Thoracic aorta (tissue), 2 donors: ENCODE measurements around the gene KCNQ2. TPM values are rescaled to one million over a fixed set of nuclear protein-coding genes. Genes with fewer than 3 reads are reported as not detected.

Experiments used
- ATAC-seq: fragments of 150-250 bp; one replicate; pipeline ENCODE4 v1.8.0; 2017; ENCODE audit warnings: low read depth; ENCODE audit not compliant: insufficient number of reproducible peaks, low FRiP score
- DNase-seq: peaks from one replicate; pipeline ENCODE4 v3.0.0-alpha.2; 2020; ENCODE audit warnings: low spot score
- H3K27ac ChIP-seq, 2 donors: fragments of 200-600 bp; sonication (generic); 1 replicate in 1 of 2; 2 replicates in 1 of 2; pipeline ENCODE4 v1.5.1; 2016; ENCODE audit warnings: mild to moderate bottlenecking in 2 of 2, moderate library complexity in 2 of 2
- H3K27me3 ChIP-seq: fragments of 200-600 bp; sonication (generic); replicated peaks from 2 replicates; pipeline ENCODE4 v1.6.0; 2016; ENCODE audit warnings: mild to moderate bottlenecking; ENCODE audit not compliant: insufficient read depth
- H3K36me3 ChIP-seq: fragments of 200-600 bp; sonication (generic); one replicate; pipeline ENCODE4 v1.5.1; 2016
- H3K4me1 ChIP-seq, 2 donors: fragments of 200-600 bp; sonication (generic); 1 replicate in 1 of 2; 2 replicates in 1 of 2; pipeline versions ENCODE4 v1.5.1 to v1.6.0; 2016; ENCODE audit warnings: low read depth in 2 of 2, mild to moderate bottlenecking in 1 of 2; ENCODE audit not compliant: control insufficient read depth in 1 of 2
- H3K4me3 ChIP-seq: fragments of 200-600 bp; sonication (generic); 2 replicates; pipeline ENCODE4 v1.5.1; 2016; ENCODE audit warnings: mild to moderate bottlenecking
- H3K9me3 ChIP-seq: fragments of 200-600 bp; sonication (generic); 2 replicates; pipeline ENCODE4 v1.5.1; 2016
- CTCF ChIP-seq: fragments of 200-600 bp; sonication (generic); IDR thresholded peaks from one replicate; pipeline ENCODE4 v1.5.1; 2019; ENCODE audit warnings: antibody characterized with exemption
- total RNA-seq, 2 donors: library from RNA; depleted of rRNA; stranded (reverse); fragments of >200 nt; gene quantifications; one replicate each; pipeline versions ENCODE4 v1.1.0 to v1.2.3, GENCODE V29; 2016

Gene KCNQ2
- total RNA-seq, 2 donors from 2014 or later: not detected

- ATAC-seq: no peak
- no peak for DNase-seq
- Histone ChIP-seq H3K27me3 (no peaks in the 10 kb centered on the region), H3K36me3 (no peaks in the 10 kb centered on the region), H3K4me3 (no peak overlapping the region), H3K4me1 (no peaks in the 10 kb centered on the region), H3K9me3 (no peaks in the 10 kb centered on the region), H3K27ac (no peak overlapping the region)
- TF ChIP-seq CTCF: no peak
Measured at GRCh38 chr20:63505281-63505680, 32.8 kb upstream of the KCNQ2 start.

DNA sequence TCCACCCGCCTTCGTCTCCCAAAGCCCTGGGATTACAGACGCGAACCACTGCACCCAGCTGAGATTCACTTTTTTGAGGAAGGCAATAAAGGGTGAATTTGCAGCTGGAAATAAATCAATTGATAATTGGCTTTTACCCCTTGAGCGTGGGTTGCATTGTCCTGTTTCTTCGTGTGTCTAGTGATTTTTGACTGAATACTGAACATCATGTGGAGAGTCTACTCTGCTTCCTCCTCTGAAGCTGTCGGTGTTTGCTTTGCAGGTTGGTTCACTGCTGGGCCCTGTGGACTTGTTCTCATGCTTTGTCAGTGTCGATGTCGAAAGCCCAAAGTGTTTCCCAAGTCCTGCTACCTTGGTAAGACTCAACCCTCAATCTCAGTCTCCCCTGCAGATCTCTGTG, 32.2 kb upstream of the KCNQ2 start:
- no peaks in the 10 kb centered on the region for H3K27me3 ChIP-seq
- H3K36me3 ChIP-seq: no peaks in the 10 kb centered on the region
- no peak for TF ChIP-seq CTCF
- H3K9me3 ChIP-seq: no peaks in the 10 kb centered on the region
- no peak for ATAC-seq
- no peak for DNase-seq
- no peak overlapping the region for H3K4me3 ChIP-seq
- H3K27ac ChIP-seq: no peak overlapping the region
- peaks cover 0 to under 1% of the 10 kb centered on the region in 2 donors for H3K4me1 ChIP-seq

- no peaks in the 10 kb centered on the region for H3K27me3 ChIP-seq
- ATAC-seq: no peak
Measured at GRCh38 chr20:63503524-63503923, 31.1 kb upstream of the KCNQ2 start.

GRCh38 chr20:63502671-63503172, 30.3 kb upstream of the KCNQ2 start:
- Histone ChIP-seq H3K27ac (no peak overlapping the region), H3K4me1 (peaks cover 5 to 11% of the 10 kb centered on the region in 2 donors), H3K27me3 (no peaks in the 10 kb centered on the region), H3K9me3 (no peaks in the 10 kb centered on the region), H3K4me3 (no peak overlapping the region), H3K36me3 (no peaks in the 10 kb centered on the region)
- no peak for DNase-seq
- ATAC-seq: no peak
- no peak for TF ChIP-seq CTCF

More at GRCh38 chr20:63503524-63503923, 31.1 kb upstream of the KCNQ2 start:
- H3K4me3 ChIP-seq: no peak overlapping the region
- DNase-seq: no peak
- peaks cover 0 to 5% of the 10 kb centered on the region in 2 donors for H3K4me1 ChIP-seq
- no peak overlapping the region for H3K27ac ChIP-seq
- no peak for TF ChIP-seq CTCF
- H3K36me3 ChIP-seq: no peaks in the 10 kb centered on the region
- H3K9me3 ChIP-seq: no peaks in the 10 kb centered on the region

DNA sequence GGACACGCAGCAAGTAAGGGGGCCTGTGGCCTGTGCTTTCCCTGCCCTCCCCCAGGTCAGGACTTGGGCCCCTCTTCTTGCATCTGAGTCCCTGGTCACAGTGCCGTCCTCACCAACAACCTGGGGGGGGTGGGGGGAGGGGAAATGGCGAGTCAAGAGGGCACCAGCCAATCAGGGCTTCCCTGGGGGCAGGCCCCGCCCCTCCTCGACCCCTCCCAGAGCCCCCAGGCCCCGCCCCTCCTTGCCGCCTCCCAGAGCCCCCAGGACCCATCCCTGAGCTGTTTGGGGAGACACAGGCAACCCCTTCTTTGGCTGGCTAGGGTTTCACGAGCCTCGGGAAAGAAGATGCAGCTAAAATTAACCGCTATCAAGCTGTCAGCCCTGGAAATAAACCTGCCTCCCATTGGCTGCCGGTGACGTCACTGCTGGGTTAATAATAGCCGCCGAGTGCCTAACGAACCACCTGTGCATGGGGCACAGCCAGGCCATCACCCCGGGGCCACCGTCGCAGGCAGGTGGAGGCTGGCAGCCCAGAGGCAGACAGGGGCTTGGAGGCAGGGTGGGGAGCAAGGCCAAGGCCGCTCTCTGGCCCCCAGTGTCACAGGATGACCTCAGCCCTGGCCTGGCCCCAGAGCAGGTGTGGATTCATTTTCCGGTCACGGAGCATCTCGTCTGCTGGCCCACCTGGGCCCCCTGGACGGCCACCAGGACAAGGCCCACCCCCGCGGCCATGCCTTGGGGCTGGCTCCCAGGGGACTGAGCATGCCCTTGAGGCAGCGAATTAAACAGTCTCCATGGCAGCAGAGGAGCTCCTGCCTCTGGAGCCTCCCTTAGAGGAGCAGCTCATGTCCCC, 29.6 kb upstream of the KCNQ2 start:
- Histone ChIP-seq H3K27me3 (no peaks in the 10 kb centered on the region), H3K4me3 (no peak overlapping the region), H3K27ac (no peak overlapping the region), H3K36me3 (no peaks in the 10 kb centered on the region), H3K4me1 (peaks cover 5 to 15% of the 10 kb centered on the region in 2 donors), H3K9me3 (no peaks in the 10 kb centered on the region)
- no peak for DNase-seq
- TF ChIP-seq CTCF: no peak
- ATAC-seq: no peak
